HL-60 (cell line): ENCODE data around the gene ANP32B.
A peak's percentile ranks its signal among the peaks of the same experiment; 100 is the strongest.

Experiments
- CTCF ChIP-seq: IDR thresholded peaks from one replicate; pipeline ENCODE4 v1.5.1; 2011; ENCODE audit warnings: low read length, control low read depth, inconsistent platforms; ENCODE audit not compliant: insufficient read depth
- POLR2AphosphoS5 ChIP-seq: IDR thresholded peaks from 2 replicates; pipeline ENCODE4 v1.6.1; 2012; ENCODE audit warnings: low read depth
- REST ChIP-seq: IDR thresholded peaks from 2 replicates; pipeline ENCODE4 v1.6.1; 2012; ENCODE audit warnings: low read depth; ENCODE audit not compliant: insufficient replicate concordance

GRCh38 chr9:98034593-98035546, 51.7 kb downstream of the ANP32B start:
- TF ChIP-seq CTCF (peak; percentile 89), REST (no peak), POLR2AphosphoS5 (no peak)
